ENCODE results near the gene KRT72.

- TF ChIP-seq POLR2A (IDR thresholded peaks at IDR 0.05) (no peak), CTCF (IDR thresholded peaks at IDR 0.05) (no peak), POLR2AphosphoS5 (IDR thresholded peaks at IDR 0.05; ENCODE audit: insufficient read depth in 1 of 2, low read depth in 1 of 2) (no peak)
Measured at GRCh38 chr12:52633383-52633782, 32.1 kb upstream of the KRT72 start.

Data from vagina (tissue), 2 donors.